H1 (cell line): ENCODE data around the gene NR1D2. TPM values are rescaled to one million over a fixed set of nuclear protein-coding genes. Genes with fewer than 3 reads are reported as not detected.

Experiments
- CTCF ChIA-PET: fragments of 300-600 bp; sonication (Branson Sonifier 250); formaldehyde crosslinking; loops from one replicate; lab custom pipeline; 2021; ENCODE audit not compliant: partially characterized antibody; lab: Charles Lee
- POLR2A ChIA-PET: fragments of 300-600 bp; sonication (Branson Sonifier 250); formaldehyde crosslinking; loops from one replicate; lab custom pipeline; 2021; ENCODE audit warnings: inconsistent platforms; ENCODE audit not compliant: partially characterized antibody; lab: Charles Lee
- DNase-seq, 2 experiments: peaks; one replicate each; pipeline versions ENCODE4 v3.0.0 to v3.0.0-alpha.2; 2010 to 2022; ENCODE audit warnings: low spot score in 2 of 2, low read depth in 1 of 2, mixed read lengths in 1 of 2
- FAIRE-seq: peaks from 2 replicates; lab custom pipeline; 2011; peaks lifted over from hg19 to GRCh38; lab: Jason Lieb, UNC
- H2AFZ ChIP-seq: 2 replicates; pipeline ENCODE4 v1.8.1; 2012; ENCODE audit warnings: low read length, inconsistent platforms
- H2AK5ac ChIP-seq: 2 replicates; pipeline ENCODE4 v1.6.1; 2013; ENCODE audit warnings: low read depth, low read length
- H2BK120ac ChIP-seq: replicated peaks from 2 replicates; pipeline ENCODE3; 2013; ENCODE audit warnings: low read depth, low read length, inconsistent platforms
- H2BK12ac ChIP-seq: 2 replicates; pipeline ENCODE4 v1.6.1; 2013; ENCODE audit warnings: low read depth, low read length
- H2BK15ac ChIP-seq: 2 replicates; pipeline ENCODE4 v1.6.1; 2013; ENCODE audit warnings: low read length
- H2BK20ac ChIP-seq: 2 replicates; pipeline ENCODE4 v1.6.1; 2013; ENCODE audit warnings: low read length
- H2BK5ac ChIP-seq: 2 replicates; pipeline ENCODE4 v1.6.1; 2013; ENCODE audit warnings: low read depth, low read length
- H3K14ac ChIP-seq: 2 replicates; pipeline ENCODE4 v1.6.1; 2013; ENCODE audit warnings: inconsistent platforms; ENCODE audit not compliant: insufficient read length
- H3K18ac ChIP-seq: 2 replicates; pipeline ENCODE4 v1.6.1; 2013; ENCODE audit warnings: low read length; ENCODE audit errors: extremely low read depth
- H3K23ac ChIP-seq: 2 replicates; pipeline ENCODE4 v1.6.1; 2013; ENCODE audit warnings: inconsistent platforms; ENCODE audit not compliant: insufficient read length
- H3K23me2 ChIP-seq: 2 replicates; pipeline ENCODE4 v1.6.1; 2013; ENCODE audit warnings: low read depth, low read length
- H3K27ac ChIP-seq: 2 replicates; pipeline ENCODE4 v1.6.1; 2011; ENCODE audit warnings: low read depth, low read length, inconsistent platforms
- H3K27me3 ChIP-seq, 4 experiments: replicated peaks in 1 of 4; 1 replicate in 1 of 4; 2 replicates in 3 of 4; pipeline versions ENCODE4 v1.6.1 to v1.8.1; 2011 to 2013; ENCODE audit warnings: low read length in 3 of 4, mild to moderate bottlenecking in 3 of 4, inconsistent platforms in 2 of 4, mixed read lengths in 2 of 4, moderate library complexity in 1 of 4; ENCODE audit not compliant: control insufficient read depth in 3 of 4, insufficient read depth in 3 of 4; ENCODE audit errors: extremely low read depth in 1 of 4
- H3K36me3 ChIP-seq, 4 experiments: 2 replicates each; pipeline versions ENCODE4 v1.6.1 to v1.8.1; 2011 to 2013; ENCODE audit warnings: mild to moderate bottlenecking in 4 of 4, low read length in 3 of 4, moderate library complexity in 2 of 4, control low read depth in 1 of 4, inconsistent platforms in 1 of 4; ENCODE audit not compliant: insufficient read depth in 4 of 4, control insufficient read depth in 2 of 4
- H3K4ac ChIP-seq: replicated peaks from 2 replicates; pipeline ENCODE3; 2013; ENCODE audit warnings: low read length, low read depth, mixed read lengths, inconsistent platforms; ENCODE audit not compliant: insufficient read length
- H3K4me1 ChIP-seq, 4 experiments: replicated peaks in 1 of 4; 1 replicate in 1 of 4; 2 replicates in 3 of 4; pipeline versions ENCODE4 v1.6.1 to v1.8.1; 2011 to 2013; ENCODE audit warnings: low read length in 3 of 4, inconsistent platforms in 2 of 4, mixed read lengths in 1 of 4; ENCODE audit not compliant: insufficient read depth in 4 of 4, control insufficient read depth in 3 of 4
- H3K4me2 ChIP-seq, 2 experiments: 2 replicates each; pipeline versions ENCODE4 v1.6.1 to v1.8.1; 2011 to 2013; ENCODE audit warnings: low read depth in 2 of 2, low read length in 2 of 2, control low read depth in 1 of 2, inconsistent platforms in 1 of 2, mild to moderate bottlenecking in 1 of 2; ENCODE audit not compliant: insufficient read depth in 1 of 2
- H3K4me3 ChIP-seq, 4 experiments: fragments of 200-600, 300-600 bp in 1 of 4; sonication (generic), shearing (Covaris generic), sonication (Bioruptor Twin) in 1 of 4; 2 replicates each; pipeline versions ENCODE4 v1.5.1 to v1.8.1; 2011 to 2016; ENCODE audit warnings: low read length in 4 of 4, low read depth in 3 of 4, control low read depth in 2 of 4, inconsistent platforms in 2 of 4, mild to moderate bottlenecking in 2 of 4, mixed read lengths in 1 of 4, moderate library complexity in 1 of 4; ENCODE audit not compliant: insufficient read depth in 2 of 4; ENCODE audit errors: extremely low read depth in 1 of 4
- H3K56ac ChIP-seq: replicated peaks from 2 replicates; pipeline ENCODE3; 2013; ENCODE audit warnings: low read depth, mild to moderate bottlenecking, mixed read lengths, low read length, inconsistent platforms; ENCODE audit not compliant: insufficient read length
- H3K79me1 ChIP-seq: 2 replicates; pipeline ENCODE4 v1.6.1; 2013; ENCODE audit warnings: low read depth, low read length, control low read depth
- H3K79me2 ChIP-seq, 2 experiments: 2 replicates each; pipeline versions ENCODE4 v1.6.1 to v1.8.1; 2012 to 2013; ENCODE audit warnings: low read length in 2 of 2, mild to moderate bottlenecking in 2 of 2, inconsistent platforms in 1 of 2; ENCODE audit not compliant: insufficient read depth in 2 of 2, control insufficient read depth in 1 of 2
- H3K9ac ChIP-seq, 4 experiments: replicated peaks in 1 of 4; 1 replicate in 1 of 4; 2 replicates in 3 of 4; pipeline versions ENCODE4 v1.6.1 to v1.8.1; 2011 to 2013; ENCODE audit warnings: low read depth in 3 of 4, low read length in 3 of 4, control low read depth in 2 of 4, mild to moderate bottlenecking in 2 of 4, moderate library complexity in 2 of 4, inconsistent platforms in 1 of 4; ENCODE audit errors: extremely low read depth in 1 of 4
- H3K9me3 ChIP-seq, 2 experiments: 2 replicates each; pipeline versions ENCODE4 v1.6.1 to v1.8.1; 2012 to 2013; ENCODE audit warnings: mild to moderate bottlenecking in 2 of 2, moderate library complexity in 2 of 2, control low read depth in 1 of 2, inconsistent platforms in 1 of 2, low read depth in 1 of 2, low read length in 1 of 2, mixed read lengths in 1 of 2; ENCODE audit not compliant: insufficient read depth in 2 of 2
- H4K20me1 ChIP-seq, 2 experiments: replicated peaks in 1 of 2; 2 replicates each; pipeline versions ENCODE3 to v1.8.1; 2011 to 2013; ENCODE audit warnings: inconsistent platforms in 2 of 2, low read length in 2 of 2, mild to moderate bottlenecking in 1 of 2; ENCODE audit not compliant: insufficient read depth in 2 of 2, control insufficient read depth in 1 of 2
- H4K5ac ChIP-seq: 2 replicates; pipeline ENCODE4 v1.6.1; 2013; ENCODE audit warnings: low read length, low read depth, mixed read lengths, inconsistent platforms; ENCODE audit not compliant: insufficient read length
- H4K8ac ChIP-seq: 2 replicates; pipeline ENCODE4 v1.8.0; 2013; ENCODE audit warnings: mild to moderate bottlenecking, moderate library complexity, low read length, inconsistent platforms; ENCODE audit not compliant: insufficient read depth; ENCODE audit errors: extremely low read depth
- H4K91ac ChIP-seq: replicated peaks from 2 replicates; pipeline ENCODE3; 2013; ENCODE audit warnings: low read length, mixed read lengths, inconsistent platforms; ENCODE audit not compliant: insufficient read length
- PHF8 ChIP-seq: fragments of 200-600 bp; sonication (generic); conservative IDR thresholded peaks from 2 replicates; pipeline ENCODE4 v1.7.1; 2012; ENCODE audit warnings: low read depth, mild to moderate bottlenecking, inconsistent platforms, low read length, moderate library complexity
- WGBS, 2 experiments: shearing (Covaris generic) in 1 of 2; methylation state at CpG; one replicate each; pipeline versions ENCODE4 v1.1.6 to v1.1.7; 2013 to 2015; ENCODE audit warnings: low lambda C conversion rate in 2 of 2, mixed read lengths in 2 of 2, inconsistent platforms in 1 of 2, low coverage in 1 of 2, missing lambda C conversion rate in 1 of 2; ENCODE audit not compliant: insufficient replicate concordance in 2 of 2, insufficient coverage in 1 of 2, insufficient read length in 1 of 2; ENCODE audit errors: extremely low coverage in 1 of 2, missing lambda C conversion rate in 1 of 2; 5-methylcytosine and 5-hydroxymethylcytosine counted together
- polyA plus RNA-seq, 7 experiments: library from polyadenylated mRNA; depleted of rRNA in 3 of 7; stranded (reverse) in 5 of 7; unstranded in 2 of 7; fragments of >200 nt in 5 of 7; fragments of 200-250 nt in 2 of 7; gene quantifications; 1 replicate in 5 of 7; 2 replicates in 1 of 7; 4 replicates in 1 of 7; pipeline versions ENCODE4 v1.2.1 to v1.2.3, GENCODE V29; 2011 to 2013; ENCODE audit warnings: missing spikeins in 2 of 7, mixed read lengths in 2 of 7
- total RNA-seq: library from RNA; stranded (reverse); fragmentation: NEBNext Ultra II Directional; extraction: Animal tissue kit (Norgen Biotek cat#: 25700); gene quantifications from 2 replicates; pipeline ENCODE4 v1.2.1, GENCODE V29; 2021

Gene NR1D2
- total and polyA plus RNA-seq, 2 of the 8 experiments (the other 6 are each of a cell fraction or from before 2014, with no cell fraction given): 5.9 to 21.7 TPM

- CTCF ChIA-PET: interaction anchor here (0.9 to 2.4 kb wide), 2 partner anchors 12 to 40 kb away, joined by 3 to 6 read pairs; no protein-coding TSS in a partner anchor
These were observed 16.8 kb downstream of the NR1D2 start for GRCh38 chr3:23961913-23962312.

More at GRCh38 chr3:23961913-23962312, 16.8 kb downstream of the NR1D2 start:
- Histone ChIP-seq H3K27me3 (no peaks in the 10 kb centered on the region), H2AK5ac (no peak overlapping the region), H3K9ac (no peak overlapping the region), H4K91ac (no peak overlapping the region), H3K79me2 (peaks cover 0 to 8% of the 10 kb centered on the region in 2 experiments; a peak in 1 of 4 replicates), H3K23me2 (no peaks in the 10 kb centered on the region), H3K4ac (no peak overlapping the region), H2AFZ (no peak overlapping the region), H3K4me2 (no peak overlapping the region), H2BK12ac (no peak overlapping the region), H2BK20ac (no peak overlapping the region), H3K9me3 (no peaks in the 10 kb centered on the region), H2BK15ac (no peak overlapping the region), H4K5ac (no peak overlapping the region), H3K27ac (no peak overlapping the region), H3K56ac (no peak overlapping the region), H3K4me1 (no peaks in the 10 kb centered on the region), H3K4me3 (no peak overlapping the region), H2BK5ac (no peak overlapping the region), H2BK120ac (no peak overlapping the region), H3K79me1 (no peaks in the 10 kb centered on the region), H3K14ac (no peak overlapping the region), H3K18ac (no peak overlapping the region), H4K20me1 (no peaks in the 10 kb centered on the region), H3K23ac (no peak overlapping the region), H4K8ac (no peak overlapping the region), H3K36me3 (peaks cover 0 to 63% (median 11%) of the 10 kb centered on the region in 4 experiments; a peak in 6 of 8 replicates)
- 94% methylated on average over 5 of the region's 5 CpGs; no CpG with 5 or more reads in 1 of the 2 experiments for WGBS, 2 experiments
- POLR2A ChIA-PET: interaction anchor here (2.3 kb wide), 1 partner anchor 45 kb away, joined by 14 read pairs; the partner anchor contains the start of genes NKIRAS1 and RPL15
- DNase-seq (no peak), FAIRE-seq (no peak)
- TF ChIP-seq PHF8: no peak
